OCI-LY7 (cell line): ENCODE results near the gene RANBP17. TPM values are rescaled to one million over a fixed set of nuclear protein-coding genes. Genes with fewer than 3 reads are reported as not detected.
A peak's percentile ranks its signal among the peaks of the same experiment; 100 is the strongest.

Source experiments
- BruUV-seq: library from RNA; stranded (reverse); fragments of 400-500 nt; replicated peaks from 2 replicates; lab custom pipeline; 2021; lab: Mats Ljungman, UMichigan
- CTCF ChIA-PET: fragments of 300-600 bp; sonication (Branson Sonifier 250); formaldehyde crosslinking; loops from one replicate; lab custom pipeline; 2022; ENCODE audit warnings: antibody characterized with exemption; ENCODE audit not compliant: unreplicated experiment; lab: Charles Lee
- POLR2A ChIA-PET: fragments of 300-600 bp; sonication (Branson Sonifier 250); formaldehyde crosslinking; loops from one replicate; lab custom pipeline; 2022; ENCODE audit warnings: antibody characterized with exemption; lab: Charles Lee
- DNase-seq: peaks from one replicate; pipeline ENCODE4 v3.0.0-alpha.2; 2015; ENCODE audit warnings: low spot score
- H2AFZ ChIP-seq: fragments of 200-600 bp; sonication (generic), shearing (Covaris generic); 2 replicates; pipeline ENCODE4 v1.6.1; 2014; ENCODE audit warnings: mild to moderate bottlenecking, antibody characterized with exemption, low read length, moderate library complexity
- H3K27ac ChIP-seq: fragments of 200-600 bp; sonication (generic); 2 replicates; pipeline ENCODE4 v1.5.1; 2014; ENCODE audit warnings: mixed run types, low read depth, mild to moderate bottlenecking, moderate library complexity, low read length, inconsistent platforms; ENCODE audit not compliant: poor library complexity, severe bottlenecking
- H3K36me3 ChIP-seq: fragments of 200-600 bp; sonication (generic); 2 replicates; pipeline ENCODE4 v1.6.1; 2014; ENCODE audit warnings: mild to moderate bottlenecking, antibody characterized with exemption, low read length, moderate library complexity, mixed read lengths; ENCODE audit not compliant: insufficient read depth
- H3K4me1 ChIP-seq: fragments of 200-600 bp; sonication (generic); 2 replicates; pipeline ENCODE4 v1.5.1; 2014; ENCODE audit warnings: mild to moderate bottlenecking, low read length; ENCODE audit not compliant: insufficient read depth, poor library complexity, severe bottlenecking
- H3K4me2 ChIP-seq: fragments of 200-600 bp; sonication (generic); 2 replicates; pipeline ENCODE4 v1.6.1; 2014; ENCODE audit warnings: mild to moderate bottlenecking, low read length
- H3K4me3 ChIP-seq: fragments of 200-600 bp; sonication (generic); 2 replicates; pipeline ENCODE4 v1.5.1; 2014; ENCODE audit warnings: mild to moderate bottlenecking, low read depth, low read length; ENCODE audit not compliant: poor library complexity, severe bottlenecking
- H3K79me2 ChIP-seq: fragments of 200-600 bp; sonication (generic); 2 replicates; pipeline ENCODE4 v1.6.1; 2016; ENCODE audit warnings: low read depth, mild to moderate bottlenecking, low read length, moderate library complexity, mixed read lengths; ENCODE audit not compliant: insufficient read depth
- H3K9me2 ChIP-seq: fragments of 200-600 bp; sonication (generic); 2 replicates; pipeline ENCODE4 v1.6.1; 2016; ENCODE audit warnings: mild to moderate bottlenecking, low read length, mixed read lengths; ENCODE audit not compliant: insufficient read depth
- H3K9me3 ChIP-seq: fragments of 200-600 bp; sonication (generic); 2 replicates; pipeline ENCODE4 v1.6.1; 2014; ENCODE audit warnings: mild to moderate bottlenecking, mixed run types, low read length, mixed read lengths
- H4K20me1 ChIP-seq: fragments of 200-600 bp; sonication (generic); 2 replicates; pipeline ENCODE4 v1.6.1; 2014; ENCODE audit warnings: mild to moderate bottlenecking, antibody characterized with exemption, low read length, moderate library complexity, mixed read lengths; ENCODE audit not compliant: insufficient read depth
- CTCF ChIP-seq: fragments of 200-600 bp; sonication (generic); conservative IDR thresholded peaks from 2 replicates; pipeline ENCODE4 v1.5.1; 2014; ENCODE audit warnings: mild to moderate bottlenecking, antibody characterized with exemption, low read length, moderate library complexity, mixed read lengths
- EZH2phosphoT487 ChIP-seq: fragments of 200-600 bp; sonication (generic); IDR thresholded peaks from 2 replicates; pipeline ENCODE4 v1.6.1; 2018; ENCODE audit warnings: low read depth, borderline replicate concordance, mild to moderate bottlenecking, mixed run types, antibody characterized with exemption, low read length, moderate library complexity, mixed read lengths
- intact Hi-C: fragments of 100-400 bp; cut with micrococcal nuclease; formaldehyde crosslinking; loops from one replicate; pipeline ENCODE4 v1.10.0; 2022; ENCODE audit not compliant: unreplicated experiment
- total RNA-seq, 2 experiments: library from RNA; depleted of rRNA in 1 of 2; stranded (reverse); fragments of >200 nt in 1 of 2; shearing (Covaris generic) in 1 of 2; gene quantifications; 2 replicates each; pipeline ENCODE4 v1.2.3, GENCODE V29; 2014 to 2022

Gene RANBP17
- total RNA-seq, 2 experiments from 2014 or later, result not detected

GRCh38 chr5:170896779-170897178 is 35.0 kb downstream of the RANBP17 start:
- no peak overlapping the region for H3K4me3 ChIP-seq
- TF ChIP-seq CTCF (0 out of 2 replicates have a peak, but pooled peaks have one; percentile 35), EZH2phosphoT487 (no peak)
- H3K9me3 ChIP-seq, result no peaks in the 10 kb centered on the region
- H3K79me2 ChIP-seq, result no peaks in the 10 kb centered on the region
- BruUV-seq, result no TSS peak
- H3K36me3 ChIP-seq, result no peaks in the 10 kb centered on the region
- no peak overlapping the region for H3K4me2 ChIP-seq
- no peak overlapping the region for H2AFZ ChIP-seq
- no peaks in the 10 kb centered on the region for H4K20me1 ChIP-seq
- intact Hi-C loops, result loop anchor here (10.0 kb wide), 1 partner anchor 152 kb away; no protein-coding TSS in a partner anchor
- H3K9me2 ChIP-seq, result no peaks in the 10 kb centered on the region
- no peak overlapping the region for H3K27ac ChIP-seq
- ChIA-PET CTCF (no interaction called here), POLR2A (no interaction called here)
- DNase-seq, result no peak
- no peaks in the 10 kb centered on the region for H3K4me1 ChIP-seq

GRCh38 chr5:170903075-170903474 is 41.3 kb downstream of the RANBP17 start:
- Histone ChIP-seq H3K79me2 (no peaks in the 10 kb centered on the region), H3K9me2 (no peaks in the 10 kb centered on the region), H3K9me3 (no peaks in the 10 kb centered on the region), H3K4me1 (no peaks in the 10 kb centered on the region), H3K4me3 (no peak overlapping the region), H2AFZ (no peak overlapping the region), H3K36me3 (no peaks in the 10 kb centered on the region), H3K4me2 (no peak overlapping the region), H3K27ac (no peak overlapping the region), H4K20me1 (no peaks in the 10 kb centered on the region)
- no peak for TF ChIP-seq CTCF
- TF ChIP-seq EZH2phosphoT487, result no peak
- no peak for DNase-seq
- CTCF ChIA-PET, result no interaction called here
- POLR2A ChIA-PET, result no interaction called here
- BruUV-seq, result no TSS peak
- intact Hi-C loops, result no loop called here

DNA sequence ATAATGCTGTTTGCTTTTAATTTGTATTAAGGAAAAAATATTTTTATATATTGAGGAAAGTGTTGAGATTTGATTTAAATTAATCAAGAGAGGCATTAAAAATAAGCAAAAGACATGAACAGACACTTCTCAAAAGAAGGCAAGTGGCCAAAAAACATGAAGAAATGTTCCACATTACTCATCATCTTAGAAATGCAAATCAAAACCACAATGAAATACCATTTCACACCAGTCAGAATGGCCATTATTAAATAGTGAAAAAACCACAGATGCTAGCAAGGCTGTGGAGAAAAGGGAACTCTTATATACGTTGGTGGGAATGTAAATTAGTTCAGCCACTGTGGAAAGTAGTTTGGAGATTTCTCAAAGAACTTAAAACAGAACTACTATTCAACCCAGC is 45.9 kb downstream of the RANBP17 start:
- Histone ChIP-seq H3K9me3 (no peaks in the 10 kb centered on the region), H4K20me1 (no peaks in the 10 kb centered on the region), H3K9me2 (no peaks in the 10 kb centered on the region), H3K36me3 (no peaks in the 10 kb centered on the region), H3K4me1 (no peaks in the 10 kb centered on the region), H3K79me2 (no peaks in the 10 kb centered on the region), H3K4me3 (no peak overlapping the region), H2AFZ (no peak overlapping the region), H3K4me2 (no peak overlapping the region), H3K27ac (no peak overlapping the region)
- intact Hi-C loops, result no loop called here
- CTCF ChIA-PET, result no interaction called here
- TF ChIP-seq CTCF (no peak), EZH2phosphoT487 (no peak)
- DNase-seq, result no peak
- POLR2A ChIA-PET, result no interaction called here
- BruUV-seq, result no TSS peak
